ENCODE data around the gene MTHFD1L.

MTHFD1L gene

DNA sequence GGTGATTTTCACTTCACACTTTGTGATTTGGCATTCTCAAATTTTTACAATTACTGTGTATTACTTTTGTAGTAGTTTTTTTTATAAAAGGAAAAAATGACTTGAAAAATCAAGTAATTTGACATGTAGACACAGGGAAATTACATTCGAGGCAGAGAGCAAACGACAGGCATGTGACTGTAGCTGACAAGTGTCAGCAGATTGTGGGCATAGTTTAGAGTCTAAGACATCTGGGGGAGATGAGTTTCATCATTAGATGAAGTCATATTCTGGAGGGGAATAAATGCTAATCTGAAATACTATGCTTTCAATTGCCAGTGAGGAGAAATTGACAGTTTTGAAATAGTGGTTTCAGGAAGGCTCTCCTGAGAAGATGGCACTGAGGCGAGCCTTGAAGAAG, 126.0 kb downstream of the MTHFD1L start:
- no peak for DNase-seq (ENCODE audit: low read depth)

DNA sequence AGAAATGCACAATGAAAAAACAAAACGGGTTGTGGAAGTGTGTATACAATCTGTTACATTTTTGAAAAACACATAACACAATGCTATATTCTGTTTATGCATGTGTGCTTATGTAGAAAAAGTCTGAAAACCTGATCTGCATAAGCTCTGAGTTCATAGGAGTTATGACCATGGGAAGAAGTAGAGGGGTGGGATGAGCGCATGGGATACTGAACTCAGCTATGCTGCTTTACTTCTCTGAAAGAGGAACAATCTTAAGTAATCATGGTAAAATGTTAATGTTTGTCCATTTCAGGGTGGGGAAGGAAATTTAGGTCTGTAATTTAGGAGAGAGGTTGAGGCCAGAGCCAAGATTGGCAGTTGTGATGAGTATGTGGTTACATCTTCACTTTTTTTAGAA, 126.8 kb downstream of the MTHFD1L start:
- no peak for DNase-seq (ENCODE audit: low read depth)

DNA sequence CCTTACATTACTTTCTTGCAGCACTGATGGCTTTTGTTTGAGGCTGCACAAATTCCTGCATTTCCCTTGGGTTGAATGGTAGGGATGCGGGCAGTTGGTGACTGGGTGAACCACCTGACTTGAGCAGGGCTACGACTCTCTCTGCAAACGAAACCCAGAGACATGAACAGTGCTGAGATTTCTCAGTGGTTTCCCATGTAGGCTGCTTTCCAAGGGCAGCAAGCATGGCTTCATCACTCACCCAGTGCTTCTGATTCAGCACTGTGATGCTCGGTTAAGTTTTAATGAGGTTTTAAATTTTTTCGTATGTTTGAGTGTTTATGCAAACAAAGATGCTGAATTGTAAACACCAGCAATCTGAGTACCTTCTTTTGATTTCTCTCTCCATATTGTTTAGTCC, 127.2 kb downstream of the MTHFD1L start:
- no peak for DNase-seq (ENCODE audit: low read depth)

DNA sequence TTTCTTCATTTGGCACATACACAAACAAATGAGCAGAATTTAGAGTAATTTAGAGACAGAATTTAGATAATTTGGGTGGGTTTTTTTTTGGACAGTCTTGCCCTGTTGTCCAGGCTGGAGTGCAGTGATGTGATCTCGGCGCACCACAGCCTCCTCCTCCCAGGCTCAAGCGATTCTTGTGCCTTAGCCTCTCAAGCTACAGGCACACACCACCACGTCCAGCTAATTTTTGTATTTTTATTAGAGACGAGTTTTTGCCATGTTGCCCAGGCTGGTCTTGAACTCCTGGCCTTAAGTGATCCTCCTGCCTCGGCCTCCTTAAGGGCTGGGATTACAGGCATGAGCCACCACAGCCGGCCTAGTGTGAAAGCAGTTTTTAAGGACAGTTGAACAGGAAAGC, 127.8 kb downstream of the MTHFD1L start:
- no peak for DNase-seq (ENCODE audit: low read depth)

DNA sequence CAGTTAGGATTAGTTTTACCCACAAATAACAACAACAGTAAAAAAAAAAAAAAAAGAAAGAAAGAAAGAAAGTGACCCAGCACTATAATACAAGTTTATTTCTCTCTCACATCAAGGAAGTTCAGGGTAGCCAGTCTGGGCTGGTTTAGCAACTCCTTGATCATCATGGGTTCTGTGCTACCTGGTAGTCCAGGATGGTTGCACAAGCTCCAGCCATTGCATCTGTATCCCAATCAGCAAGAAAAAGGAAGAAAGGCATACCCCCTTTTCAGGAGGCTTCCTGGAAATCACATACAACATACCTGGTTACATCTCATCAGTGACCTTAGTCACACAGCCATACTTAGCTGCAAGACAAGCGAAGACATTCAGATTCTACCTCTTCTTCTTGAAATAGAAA, 128.5 kb downstream of the MTHFD1L start:
- DNase-seq (ENCODE audit: low read depth): no peak

DNA sequence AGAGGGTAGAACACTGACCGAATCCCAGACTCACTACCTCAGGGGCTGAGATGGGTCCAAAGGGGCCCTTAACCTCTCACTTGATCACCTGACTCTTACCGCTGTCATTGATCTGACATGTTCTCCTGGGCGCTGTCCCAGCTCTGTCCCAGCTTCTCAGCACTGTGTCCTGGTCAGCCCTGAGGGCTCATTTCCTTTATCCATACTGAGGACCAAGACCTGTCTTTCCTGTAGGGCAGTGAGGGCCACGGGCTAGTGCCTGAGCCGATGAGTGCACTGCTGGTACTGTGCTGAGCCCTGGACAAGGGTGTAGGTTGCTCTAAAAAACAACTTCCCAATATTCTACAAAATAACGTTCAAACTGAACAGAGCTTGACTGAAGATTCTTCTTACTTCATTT, 131.5 kb downstream of the MTHFD1L start:
- no peak for DNase-seq (ENCODE audit: low read depth)

DNA sequence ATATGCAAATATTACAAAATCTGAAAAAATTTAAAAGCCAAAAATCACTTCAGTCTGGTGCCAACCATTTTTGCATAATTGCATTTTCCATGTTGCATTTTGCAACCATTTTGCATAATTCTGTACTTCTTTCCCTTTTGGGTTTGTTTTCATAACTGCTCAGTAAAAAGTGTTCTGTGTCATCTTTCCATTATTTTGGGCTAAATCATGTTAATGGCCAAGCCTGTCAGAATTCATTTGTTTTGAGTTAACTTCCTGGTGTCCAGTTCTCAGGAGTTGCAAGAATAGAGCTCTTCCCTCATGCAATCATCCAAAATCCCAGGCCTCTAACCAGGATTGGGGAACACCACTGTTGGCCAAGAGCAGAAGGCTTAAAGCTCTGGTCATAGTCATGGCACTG, 133.6 kb downstream of the MTHFD1L start:
- DNase-seq (ENCODE audit: low read depth): no peak

DNA sequence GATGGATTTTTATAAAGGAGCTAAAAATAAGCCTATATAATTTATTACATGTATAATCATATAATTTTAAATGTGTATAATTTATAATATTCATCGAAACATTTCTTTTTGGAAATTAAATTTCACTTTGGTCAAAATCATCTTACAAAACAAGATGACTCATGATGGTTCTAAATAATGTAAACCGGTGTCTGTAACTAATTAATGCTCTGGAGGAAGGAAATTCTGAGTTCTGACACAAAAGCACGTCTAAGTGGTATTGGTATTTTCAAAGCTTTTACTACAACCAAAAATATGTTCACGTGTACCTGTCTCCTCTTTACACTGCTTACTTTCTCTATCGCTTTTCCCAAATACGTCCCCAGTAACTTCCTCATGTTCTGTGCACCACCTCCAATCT, 134.1 kb downstream of the MTHFD1L start:
- no peak for DNase-seq (ENCODE audit: low read depth)

DNA sequence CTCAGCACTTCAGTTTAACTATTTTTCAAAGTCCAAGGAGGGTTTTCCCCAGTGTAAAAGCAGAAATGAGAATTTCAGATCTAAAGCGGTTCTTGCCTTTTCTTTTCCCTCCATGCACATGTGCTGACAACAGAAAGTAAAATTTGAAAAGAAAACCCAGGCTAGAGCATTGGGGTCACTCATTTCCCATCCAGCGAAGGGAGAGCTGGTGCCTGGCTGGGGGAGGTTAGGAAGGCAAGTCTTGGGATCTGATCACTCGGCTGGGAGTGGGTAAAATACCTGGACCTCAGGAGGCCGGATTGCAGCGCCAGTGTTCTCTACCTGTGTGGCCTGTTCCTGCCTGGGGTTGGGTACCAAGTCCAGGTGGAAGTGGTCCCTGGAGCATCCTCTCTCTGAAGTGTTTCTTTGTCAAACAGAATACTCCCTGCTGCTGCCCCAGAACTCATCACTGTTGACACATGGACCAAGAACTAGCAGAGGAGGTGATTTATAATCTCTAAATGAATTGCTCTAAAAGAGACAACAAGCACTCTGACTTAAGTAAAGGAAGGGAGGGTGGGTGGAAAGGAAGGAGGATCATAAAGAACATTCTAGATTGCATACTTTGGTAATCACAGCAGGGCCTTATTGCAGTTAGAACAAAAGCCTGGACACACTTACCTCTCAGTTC, 136.0 kb downstream of the MTHFD1L start:
- DNase-seq (ENCODE audit: low read depth): no peak

DNA sequence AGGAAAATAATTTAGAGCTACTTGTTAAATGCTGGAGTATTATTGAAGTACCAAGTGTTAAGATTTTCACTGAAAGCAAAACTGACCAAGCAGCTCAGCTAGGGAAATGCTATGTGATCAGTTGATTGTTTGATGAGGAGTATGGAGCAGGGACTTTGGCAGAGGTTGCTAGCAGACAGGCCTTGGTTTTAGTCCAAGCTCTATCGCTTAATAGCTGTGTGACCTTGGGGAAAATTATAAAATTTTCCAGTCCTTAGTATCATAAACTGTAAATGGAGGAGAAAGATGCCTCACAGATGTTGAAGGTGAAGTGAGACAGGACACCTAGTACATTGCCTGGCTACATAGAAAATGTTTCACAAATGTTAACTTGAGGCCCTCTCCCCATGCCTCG, 136.6 kb downstream of the MTHFD1L start:
- DNase-seq (ENCODE audit: low read depth): no peak

DNA sequence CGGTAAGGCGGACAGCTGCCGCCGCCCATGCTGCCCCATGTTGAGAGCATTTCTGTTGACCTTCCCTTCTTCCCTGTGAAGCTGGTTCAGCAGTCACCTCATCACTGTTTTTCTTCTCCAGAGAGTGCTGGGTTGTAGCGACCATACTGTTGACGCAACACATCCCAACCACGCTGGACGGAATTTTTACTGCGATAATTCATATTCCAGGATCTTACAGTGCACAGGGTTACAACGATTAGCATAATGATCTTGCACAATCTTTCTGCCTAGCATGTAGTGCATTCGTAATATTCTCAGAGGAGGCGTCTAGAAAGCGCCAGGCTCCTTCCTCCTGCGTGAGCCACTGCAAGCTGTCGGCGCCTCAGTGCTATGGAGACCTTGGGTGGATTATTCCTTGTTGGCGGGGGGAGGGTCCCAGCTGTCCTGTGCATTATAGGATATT, 137.0 kb downstream of the MTHFD1L start:
- no peak for DNase-seq (ENCODE audit: low read depth)

DNA sequence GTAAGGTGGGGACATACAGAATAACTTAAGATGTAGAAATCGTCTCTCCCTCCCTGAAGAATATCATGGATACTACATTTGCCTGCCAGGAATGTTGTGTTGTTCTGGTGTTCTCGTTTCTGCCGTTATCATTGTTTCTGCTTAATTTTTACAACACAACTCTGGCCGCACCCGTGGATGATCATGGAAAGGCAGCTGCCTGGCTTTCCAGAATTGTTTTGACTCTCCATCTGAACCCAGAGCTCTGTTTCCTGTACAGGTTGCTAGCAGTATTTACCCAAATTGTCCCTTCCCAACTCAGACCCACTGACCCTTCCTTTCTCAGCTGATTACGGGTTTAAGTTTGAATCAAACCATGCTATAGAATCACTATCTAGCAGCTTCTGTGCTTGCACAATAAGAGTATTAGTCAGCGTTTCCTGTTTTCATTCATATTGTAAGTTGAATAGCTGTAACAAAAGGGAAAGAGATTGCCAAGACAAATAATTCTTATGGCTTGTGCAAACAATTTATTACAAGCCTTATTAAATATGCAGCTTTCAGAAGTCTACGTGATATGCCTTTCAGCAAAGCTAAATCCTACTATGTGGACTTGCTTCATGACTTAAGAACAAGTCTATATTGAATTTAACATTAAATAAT, 139.0 kb downstream of the MTHFD1L start:
- no peak for DNase-seq (ENCODE audit: low read depth)

DNA sequence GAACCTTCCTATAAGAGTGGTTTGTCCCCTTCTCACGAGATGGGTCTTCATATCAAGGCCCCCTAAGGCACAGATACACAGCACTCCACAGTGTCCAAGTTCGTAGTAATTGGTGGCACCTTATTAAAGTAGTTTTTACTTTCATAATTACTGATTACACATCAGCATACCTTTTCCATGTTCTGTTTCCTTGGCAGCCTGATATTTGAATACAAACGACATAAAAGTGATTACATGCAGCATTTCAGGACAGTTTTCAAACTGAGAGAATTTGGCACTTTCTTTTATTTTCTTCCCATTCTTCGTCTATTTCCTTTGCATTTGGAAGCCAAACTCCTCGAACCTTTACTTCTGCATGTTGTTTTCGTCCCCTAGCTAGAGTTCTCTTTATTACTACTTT, 139.7 kb downstream of the MTHFD1L start:
- no peak for DNase-seq (ENCODE audit: low read depth)

DNA sequence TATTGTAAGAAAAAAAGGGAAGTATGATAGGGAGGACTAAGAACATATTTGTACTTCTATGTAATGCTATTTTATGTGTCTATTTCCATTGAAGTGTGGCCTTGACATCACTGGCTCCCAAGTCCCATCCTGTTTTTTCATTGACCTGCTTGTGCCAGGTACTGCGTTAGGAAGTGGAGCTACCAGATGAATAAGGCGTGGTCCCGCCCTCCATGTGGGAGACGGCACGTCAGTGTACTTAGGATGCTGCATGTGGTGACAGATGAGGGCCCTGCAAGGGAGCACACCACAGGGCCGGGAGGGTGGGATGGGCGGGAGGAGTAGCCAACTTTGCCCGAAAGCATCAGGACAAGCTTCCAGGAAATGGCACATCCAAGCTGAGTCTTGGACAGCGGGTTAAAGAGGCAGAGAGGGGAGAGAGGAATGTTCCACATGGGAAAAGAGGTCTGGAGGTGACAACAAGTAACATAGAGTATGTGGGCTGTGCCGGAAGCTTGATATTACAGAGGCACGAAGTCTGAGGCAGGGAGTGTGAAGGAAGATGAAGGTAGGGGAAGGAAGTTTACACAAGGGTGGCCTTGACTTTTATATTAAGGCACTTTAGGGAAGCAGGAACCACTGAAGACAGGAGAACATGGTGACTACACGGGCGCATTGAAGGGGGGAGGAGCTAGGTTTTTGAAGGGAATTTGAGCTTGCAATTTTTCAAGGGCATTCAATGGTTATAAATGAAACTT, 140.6 kb downstream of the MTHFD1L start:
- no peak for DNase-seq (ENCODE audit: low read depth)

DNA sequence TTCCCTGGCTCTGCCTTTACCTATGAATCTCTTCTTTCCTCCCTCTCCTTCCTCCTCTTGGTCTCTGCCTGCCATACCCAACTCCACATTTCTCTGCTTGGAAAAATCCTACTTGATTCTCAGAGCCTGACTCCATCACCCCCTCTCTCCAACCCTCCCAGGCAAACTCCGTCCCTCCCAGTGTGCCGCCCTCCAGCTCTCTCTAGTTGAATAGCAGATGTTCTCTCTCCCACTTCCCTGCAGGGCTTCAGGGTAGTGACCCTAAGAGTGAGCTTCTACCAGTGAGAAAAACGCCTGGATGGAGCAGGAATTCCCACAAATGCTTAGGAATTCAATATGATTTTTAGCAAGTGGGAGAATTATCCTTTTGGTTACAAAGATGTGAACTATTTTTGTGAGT, 141.6 kb downstream of the MTHFD1L start:
- DNase-seq (ENCODE audit: low read depth): no peak

DNA sequence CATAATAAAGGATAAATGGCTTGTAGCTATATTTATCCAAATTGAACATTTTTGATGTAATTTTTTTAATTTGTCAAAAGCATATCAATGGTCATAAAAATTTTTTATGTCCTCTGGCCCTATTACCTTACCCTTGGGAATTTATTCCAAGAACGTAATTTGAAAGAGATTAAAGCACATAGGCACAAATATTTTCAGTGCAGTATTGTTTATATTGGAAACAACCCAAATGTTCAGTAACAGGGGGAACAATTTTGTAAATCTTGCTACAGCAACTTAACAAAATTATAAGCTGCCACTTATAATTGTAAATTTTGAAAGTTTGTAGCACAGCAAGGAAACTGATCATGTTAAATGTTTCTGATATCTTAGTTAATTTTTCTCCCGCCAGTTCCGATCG, 142.4 kb downstream of the MTHFD1L start:
- DNase-seq (ENCODE audit: low read depth): no peak

DNA sequence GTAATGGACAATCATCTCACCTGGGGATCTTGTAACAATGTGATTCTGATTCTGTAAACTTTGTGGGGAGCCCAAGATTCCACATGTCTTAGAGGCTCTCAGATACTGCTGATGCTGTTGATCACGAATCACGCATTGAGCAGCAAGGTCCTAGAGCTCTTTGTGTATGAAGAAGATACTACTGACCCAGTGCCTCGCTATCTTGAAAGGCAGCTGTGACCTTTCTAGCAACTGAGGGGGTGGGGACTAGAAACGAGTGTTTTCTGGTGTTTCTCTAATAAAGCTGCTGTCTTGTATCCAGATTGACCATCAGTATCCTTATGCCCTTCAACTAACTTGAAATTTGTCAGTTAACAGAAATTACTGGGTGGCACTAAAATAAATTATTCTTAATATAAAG, 142.9 kb downstream of the MTHFD1L start:
- no peak for DNase-seq (ENCODE audit: low read depth)

DNA sequence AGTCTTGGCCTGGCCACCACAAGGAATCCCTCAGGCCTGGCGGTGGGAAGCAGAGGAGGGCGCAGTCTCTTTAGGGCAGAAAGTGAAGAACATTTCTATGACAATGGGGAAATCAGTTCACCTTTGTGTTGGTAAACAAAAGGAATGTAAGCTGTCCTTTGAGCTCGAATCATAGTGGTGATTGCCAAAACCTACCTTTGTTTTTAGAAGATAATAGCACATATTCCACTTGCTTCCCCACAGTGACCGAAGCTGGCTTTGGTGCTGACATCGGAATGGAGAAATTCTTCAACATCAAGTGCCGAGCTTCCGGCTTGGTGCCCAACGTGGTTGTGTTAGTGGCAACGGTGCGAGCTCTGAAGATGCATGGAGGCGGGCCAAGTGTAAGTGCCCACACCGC, 144.1 kb downstream of the MTHFD1L start:
- no peak for DNase-seq (ENCODE audit: low read depth)

DNA sequence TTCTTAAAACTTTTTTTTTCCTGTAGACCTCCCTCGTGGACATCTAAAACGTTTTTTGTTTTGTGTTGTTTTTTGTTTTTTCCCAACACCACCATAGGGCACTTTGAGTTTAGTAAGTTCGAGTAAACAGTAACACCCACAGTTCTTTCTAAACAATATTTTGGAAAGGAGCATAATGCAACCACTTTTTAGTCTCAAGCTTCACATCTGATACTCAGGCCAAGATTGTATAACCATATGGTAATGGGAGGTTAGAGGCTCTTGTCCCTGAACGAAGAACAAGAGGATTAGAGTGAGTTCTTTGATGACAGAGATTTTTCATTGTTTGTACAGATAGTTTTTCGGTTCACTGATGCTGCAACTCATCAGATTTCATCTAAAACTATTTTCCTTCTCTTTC, 144.6 kb downstream of the MTHFD1L start:
- no peak for DNase-seq (ENCODE audit: low read depth)

DNA sequence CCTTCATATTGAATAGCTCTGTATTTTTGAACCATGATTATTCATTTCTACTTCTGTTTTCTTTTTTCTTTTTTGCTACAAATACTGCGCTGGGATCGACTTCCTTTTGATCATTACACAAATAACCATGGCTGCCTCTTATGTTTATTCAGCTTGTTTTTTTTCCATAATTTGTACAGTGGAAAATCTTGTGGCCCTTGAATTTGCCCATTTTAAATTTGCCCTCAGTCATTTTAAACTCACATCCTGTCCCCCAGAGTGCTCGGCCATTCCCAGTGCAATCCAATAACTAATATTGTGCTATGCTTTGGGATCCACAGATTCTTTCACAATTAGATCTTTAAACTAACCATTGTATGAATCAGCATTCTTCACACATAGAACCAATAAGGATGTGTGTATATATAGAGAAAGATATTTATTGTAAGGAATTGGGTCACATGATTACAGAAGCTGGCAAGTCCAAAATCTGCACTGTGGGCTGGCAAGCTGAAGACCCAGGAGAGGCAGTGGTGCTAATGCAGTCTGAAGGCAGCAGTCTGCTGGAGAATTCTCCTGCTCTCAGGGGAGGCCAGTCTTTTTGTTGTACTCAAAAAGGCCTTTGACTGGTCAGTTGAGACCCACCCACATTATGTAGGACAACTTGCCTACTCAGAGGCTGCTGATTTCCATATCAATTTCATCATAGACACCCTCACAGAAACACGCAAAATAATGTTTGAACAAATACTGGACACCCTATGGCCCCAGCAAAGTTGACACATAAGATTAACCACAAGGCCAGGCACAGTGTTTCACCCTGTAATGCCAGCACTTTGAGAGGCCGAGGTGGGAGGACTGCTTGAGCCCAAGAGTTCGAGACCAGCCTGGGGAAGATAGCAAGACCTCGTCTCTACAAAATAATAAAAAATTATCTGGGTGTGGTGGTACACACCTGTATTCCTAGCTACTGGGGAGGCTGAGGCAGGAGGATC, 147.1 kb downstream of the MTHFD1L start:
- no peak for DNase-seq (ENCODE audit: low read depth)

DNA sequence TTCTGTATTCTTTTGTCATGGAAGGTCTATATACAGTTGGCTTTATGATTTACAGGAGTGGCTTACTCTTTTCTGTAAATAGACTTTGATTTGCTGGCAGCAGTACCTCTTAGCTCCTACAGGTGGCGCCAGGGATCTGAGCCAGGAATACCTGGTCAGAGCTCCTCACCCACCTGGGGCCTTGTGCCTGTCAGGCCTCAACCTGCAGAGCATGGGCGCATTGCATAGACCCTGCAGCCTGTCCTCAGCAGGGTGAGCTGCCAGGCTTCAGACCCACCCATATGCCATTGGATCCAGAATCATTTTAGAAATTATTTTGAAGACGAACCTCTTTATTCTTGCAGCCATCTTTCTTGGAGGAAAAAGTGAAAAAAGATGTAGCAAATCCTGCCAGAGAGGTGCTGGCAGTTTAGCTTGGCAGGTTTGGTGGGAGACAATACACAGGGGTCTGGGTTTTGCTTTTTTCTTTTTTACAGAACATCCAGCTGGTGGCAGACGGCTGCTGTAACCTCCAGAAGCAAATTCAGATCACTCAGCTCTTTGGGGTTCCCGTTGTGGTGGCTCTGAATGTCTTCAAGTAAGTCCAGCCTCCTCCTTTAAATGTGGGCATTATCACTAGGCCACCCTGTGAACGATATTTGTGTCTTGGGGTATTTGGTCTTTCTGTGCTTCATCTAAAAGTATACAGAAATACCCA, 149.1 kb downstream of the MTHFD1L start:
- no peak for DNase-seq (ENCODE audit: low read depth)

Measured in CMK (cell line).